HL-60/S4 treated with phorbol 12-myristate 13-acetate at 8.2 ng/mL for 4 days and 3 days (cell line): ENCODE results near the gene TMEM120B.

ENCODE experiments used
- in situ Hi-C: fragments of 300-500 bp; cut with MboI; formaldehyde crosslinking; loops from 2 replicates; pipeline ENCODE4 v1.15.0; 2022; ENCODE audit warnings: low sequenced_read_pairs

Gene TMEM120B

GRCh38 chr12:121800694-121801594 is 88.4 kb downstream of the TMEM120B start:
- in situ Hi-C loops = no loop called here

- in situ Hi-C loops = no loop called here
These were observed 89.3 kb downstream of the TMEM120B start for GRCh38 chr12:121801595-121802484.

GRCh38 chr12:121802485-121802842 is 89.9 kb downstream of the TMEM120B start:
- in situ Hi-C loops = no loop called here

GRCh38 chr12:121802843-121803698 is 90.5 kb downstream of the TMEM120B start:
- in situ Hi-C loops = no loop called here

- in situ Hi-C loops = no loop called here
These were observed 91.4 kb downstream of the TMEM120B start, which contains the start of gene SETD1B for GRCh38 chr12:121803861-121804416. SETD1B (plus strand) TSS chr12:121804009; CDS start chr12:121804738, 729 bp downstream.

GRCh38 chr12:121804417-121805111 is 92.0 kb downstream of the TMEM120B start:
- in situ Hi-C loops = no loop called here

- in situ Hi-C loops = no loop called here
These were observed 92.8 kb downstream of the TMEM120B start for GRCh38 chr12:121805171-121806008.

- in situ Hi-C loops = no loop called here
These were observed 93.5 kb downstream of the TMEM120B start for GRCh38 chr12:121806009-121806545.

- in situ Hi-C loops = no loop called here
These were observed 94.2 kb downstream of the TMEM120B start for GRCh38 chr12:121806546-121807423.

GRCh38 chr12:121807642-121808347 is 95.2 kb downstream of the TMEM120B start:
- in situ Hi-C loops = no loop called here

GRCh38 chr12:121808623-121809022 is 96.1 kb downstream of the TMEM120B start:
- in situ Hi-C loops = no loop called here

- in situ Hi-C loops = no loop called here
These were observed 97.2 kb downstream of the TMEM120B start for GRCh38 chr12:121809712-121810116.

GRCh38 chr12:121810234-121810817 is 97.8 kb downstream of the TMEM120B start:
- in situ Hi-C loops = no loop called here

GRCh38 chr12:121810833-121811433 is 98.4 kb downstream of the TMEM120B start:
- in situ Hi-C loops = no loop called here

GRCh38 chr12:121811434-121812319 is 99.1 kb downstream of the TMEM120B start:
- in situ Hi-C loops = no loop called here
